Epithelial cell of esophagus (primary cell): ENCODE data around the gene TRAPPC10.

ENCODE experiments used
- DNase-seq: peaks from one replicate; pipeline ENCODE4 v3.0.0; 2010; ENCODE audit warnings: low read depth
- H3K4me3 ChIP-seq: 2 replicates; pipeline ENCODE4 v1.5.1; 2011; ENCODE audit warnings: mild to moderate bottlenecking, low read length, control low read depth
- TF ChIP-seq, protein P1 (sequence below): IDR thresholded peaks from 2 replicates; pipeline ENCODE4 v1.5.1; 2011; ENCODE audit warnings: low read depth, mild to moderate bottlenecking, low read length, control low read depth, inconsistent platforms; ENCODE audit not compliant: insufficient read depth; ENCODE audit errors: missing control alignments

TRAPPC10 gene

DNA sequence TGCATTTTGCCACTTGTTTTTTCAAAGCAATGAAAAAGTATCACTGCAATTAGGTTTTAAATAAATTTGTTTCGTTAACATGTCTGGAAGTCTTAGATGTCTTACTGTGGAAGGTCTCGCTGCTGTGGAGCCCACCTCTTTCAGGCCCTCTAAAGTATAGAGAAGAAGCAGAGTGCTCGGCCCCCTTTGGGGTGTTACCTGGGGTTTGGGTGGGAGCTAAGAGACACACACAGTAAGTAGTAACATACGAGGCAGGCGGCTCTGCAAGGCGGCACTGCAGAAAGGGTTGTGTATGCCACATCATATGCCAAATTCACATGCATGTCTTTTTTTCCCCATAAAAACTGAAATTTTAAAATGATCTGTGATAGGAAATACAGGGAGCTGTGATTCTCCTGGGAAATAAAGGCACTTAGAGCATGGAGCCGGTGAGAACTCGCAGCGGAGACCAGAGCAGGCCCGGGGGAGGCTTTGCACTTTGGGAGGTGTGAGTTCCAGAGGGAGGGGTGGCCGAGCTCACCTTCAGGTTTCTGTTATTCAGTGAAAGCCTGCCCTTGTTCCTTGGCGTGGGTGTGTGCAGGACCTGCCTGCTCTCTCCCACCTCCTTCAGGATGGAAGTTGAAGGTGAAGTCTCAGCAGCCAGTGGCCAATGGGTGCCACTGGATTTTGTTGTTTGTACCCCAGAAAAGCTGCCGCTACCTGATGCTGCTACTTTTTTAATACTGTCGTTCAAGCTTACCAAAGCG lies 59.4 kb downstream of the TRAPPC10 start:
- no peak for DNase-seq
- no peak overlapping the region for H3K4me3 ChIP-seq
- TF ChIP-seq, protein P1, sequence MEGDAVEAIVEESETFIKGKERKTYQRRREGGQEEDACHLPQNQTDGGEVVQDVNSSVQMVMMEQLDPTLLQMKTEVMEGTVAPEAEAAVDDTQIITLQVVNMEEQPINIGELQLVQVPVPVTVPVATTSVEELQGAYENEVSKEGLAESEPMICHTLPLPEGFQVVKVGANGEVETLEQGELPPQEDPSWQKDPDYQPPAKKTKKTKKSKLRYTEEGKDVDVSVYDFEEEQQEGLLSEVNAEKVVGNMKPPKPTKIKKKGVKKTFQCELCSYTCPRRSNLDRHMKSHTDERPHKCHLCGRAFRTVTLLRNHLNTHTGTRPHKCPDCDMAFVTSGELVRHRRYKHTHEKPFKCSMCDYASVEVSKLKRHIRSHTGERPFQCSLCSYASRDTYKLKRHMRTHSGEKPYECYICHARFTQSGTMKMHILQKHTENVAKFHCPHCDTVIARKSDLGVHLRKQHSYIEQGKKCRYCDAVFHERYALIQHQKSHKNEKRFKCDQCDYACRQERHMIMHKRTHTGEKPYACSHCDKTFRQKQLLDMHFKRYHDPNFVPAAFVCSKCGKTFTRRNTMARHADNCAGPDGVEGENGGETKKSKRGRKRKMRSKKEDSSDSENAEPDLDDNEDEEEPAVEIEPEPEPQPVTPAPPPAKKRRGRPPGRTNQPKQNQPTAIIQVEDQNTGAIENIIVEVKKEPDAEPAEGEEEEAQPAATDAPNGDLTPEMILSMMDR = no peak

DNA sequence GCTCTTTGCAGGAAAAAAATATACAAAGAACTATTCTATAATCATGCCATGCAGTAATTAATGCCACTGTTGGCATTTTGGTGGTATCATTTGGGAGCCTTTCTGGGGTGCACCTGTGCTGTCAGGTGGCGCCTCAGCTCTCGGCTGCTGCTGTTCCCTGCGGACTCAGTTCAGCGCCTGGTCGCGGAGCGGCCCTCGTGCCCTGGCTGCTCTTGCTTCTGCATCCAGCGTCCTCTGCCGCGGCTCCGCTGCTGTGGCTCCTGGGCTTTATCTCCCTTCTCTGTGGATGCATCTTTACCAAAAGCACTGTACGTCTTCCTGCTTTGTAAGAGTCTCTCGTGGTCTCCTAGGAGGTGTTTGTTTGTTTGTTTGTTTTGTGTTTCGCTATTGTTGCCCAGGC lies 60.0 kb downstream of the TRAPPC10 start:
- TF ChIP-seq, protein P1 = no peak
- no peak overlapping the region for H3K4me3 ChIP-seq
- DNase-seq = no peak

DNA sequence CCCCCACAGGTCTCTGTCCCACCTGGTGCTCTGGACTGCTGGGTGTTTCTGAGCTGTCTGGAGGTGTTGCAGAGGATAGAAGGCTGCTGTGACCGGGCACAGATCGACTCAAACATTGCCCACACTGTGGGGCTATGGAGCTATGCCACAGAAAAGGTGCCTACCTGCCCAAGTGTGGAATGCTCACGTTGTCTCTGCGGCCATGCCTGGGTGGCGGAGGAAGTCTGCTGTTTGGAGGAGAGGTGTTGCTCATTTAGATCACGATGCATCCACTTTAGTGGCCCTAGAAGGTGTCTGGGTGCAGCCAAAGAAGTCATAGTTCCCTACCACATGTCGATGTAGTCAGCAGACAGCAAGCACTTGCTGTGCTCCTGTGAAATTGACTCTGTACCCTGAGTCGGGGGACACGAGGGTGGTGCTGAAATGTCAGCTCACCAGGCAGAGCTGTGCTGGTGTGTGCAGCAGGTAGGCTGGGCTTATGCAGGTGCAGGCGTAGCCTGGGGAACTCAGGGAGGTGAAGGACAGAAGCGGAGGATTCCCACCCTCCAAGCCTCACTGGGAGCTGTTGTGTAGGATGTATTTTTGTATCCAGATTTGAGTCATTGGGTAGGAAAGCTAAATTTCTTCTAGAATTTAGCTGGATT lies 62.3 kb downstream of the TRAPPC10 start:
- DNase-seq = no peak
- no peak overlapping the region for H3K4me3 ChIP-seq
- TF ChIP-seq, protein P1 = no peak

DNA sequence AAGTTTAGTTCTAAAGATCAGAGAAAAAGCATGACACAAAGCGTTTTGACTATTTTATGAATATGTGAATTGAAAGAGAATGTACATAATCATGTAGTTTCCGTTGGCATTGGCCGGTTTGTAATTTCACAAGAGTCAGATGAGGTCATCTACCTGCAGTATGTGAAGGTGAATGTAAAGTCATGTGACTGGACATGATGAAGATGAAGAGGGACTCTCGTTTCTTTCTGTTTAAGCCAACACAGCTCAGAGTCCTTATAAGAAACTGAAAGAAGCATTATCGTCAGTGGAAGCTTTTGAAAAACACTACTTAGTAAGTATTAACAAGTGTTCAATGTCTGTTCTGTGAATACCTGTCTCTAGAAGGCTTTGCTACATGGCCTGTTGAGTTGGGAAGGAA lies 64.2 kb downstream of the TRAPPC10 start:
- DNase-seq = no peak
- H3K4me3 ChIP-seq = no peak overlapping the region
- TF ChIP-seq, protein P1 = no peak

DNA sequence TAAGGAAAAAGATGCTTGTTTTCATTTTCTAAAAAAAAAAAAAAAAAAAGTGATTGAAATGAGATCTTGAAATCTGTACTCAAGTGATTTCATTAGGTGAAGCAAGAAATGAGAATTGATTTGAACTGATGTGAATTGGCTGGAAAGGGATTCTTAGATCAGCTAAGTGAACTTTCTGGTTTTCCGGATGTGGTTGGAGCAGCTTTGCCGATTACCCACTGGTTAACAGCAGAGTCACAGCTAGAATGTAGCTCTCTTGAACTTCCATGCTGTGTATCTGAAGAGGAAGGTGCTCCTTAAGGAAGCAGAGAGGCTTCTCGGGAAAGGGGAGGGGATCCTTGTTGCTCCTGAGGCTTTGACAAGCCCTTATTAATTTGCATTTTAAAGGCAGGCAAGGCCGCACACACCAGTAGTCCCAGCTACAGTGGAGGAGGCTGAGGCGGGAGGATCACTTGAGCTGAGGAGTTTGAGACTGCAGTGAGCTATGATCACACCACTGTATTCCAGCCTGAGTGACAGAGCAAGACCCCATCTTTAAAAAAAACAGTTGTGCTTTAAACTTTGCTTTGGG lies 66.4 kb downstream of the TRAPPC10 start:
- DNase-seq = no peak
- H3K4me3 ChIP-seq = no peak overlapping the region
- TF ChIP-seq, protein P1 = no peak

DNA sequence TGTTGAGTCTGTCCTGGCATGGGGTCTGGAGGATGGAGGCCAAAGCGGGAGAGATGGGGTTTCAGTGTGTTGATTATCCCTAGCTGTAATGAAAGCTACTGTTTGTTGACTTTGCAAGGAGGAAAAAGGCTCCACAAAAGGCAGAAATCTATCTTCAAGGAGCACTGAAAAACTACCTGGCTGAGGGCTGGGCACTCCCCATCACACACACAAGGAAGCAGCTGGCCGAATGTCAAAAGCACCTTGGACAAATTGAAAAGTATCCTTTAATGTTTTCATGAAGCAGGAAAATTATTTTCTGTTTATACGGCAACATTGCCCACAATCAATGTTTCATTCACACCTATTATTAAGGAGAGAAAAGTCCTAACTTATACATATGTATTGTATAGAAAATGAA lies 67.3 kb downstream of the TRAPPC10 start:
- TF ChIP-seq, protein P1 = no peak
- no peak for DNase-seq

More for the DNA sequence above, 67.3 kb downstream of the TRAPPC10 start:
- H3K4me3 ChIP-seq = no peak overlapping the region
